NCI-H187 (cell line): ENCODE measurements around the gene UCP1.
A peak's percentile ranks its signal among the peaks of the same experiment; 100 is the strongest.

ENCODE experiments used
- DNase-seq, 2 experiments: peaks; one replicate each; lab custom pipeline; 2025; lab: John Stamatoyannopoulos, UW

Gene UCP1

GRCh38 chr4:140568507-140569306 lies at the start of gene UCP1:
UCP1 (minus strand) TSS chr4:140568961; CDS start chr4:140568729, 232 bp downstream.
- DNase-seq, result no peak

- no peak for DNase-seq
These were observed 48.9 kb upstream of the UCP1 start for GRCh38 chr4:140617499-140618248.

- no peak for DNase-seq
These were observed 46.7 kb upstream of the UCP1 start for GRCh38 chr4:140615451-140615850.

GRCh38 chr4:140612357-140612756 lies 43.6 kb upstream of the UCP1 start:
- DNase-seq, result no peak

GRCh38 chr4:140611854-140612253 lies 43.1 kb upstream of the UCP1 start:
- no peak for DNase-seq

- peak; percentile 53 to 74 for DNase-seq
These were observed 41.0 kb upstream of the UCP1 start for GRCh38 chr4:140609548-140610425.

GRCh38 chr4:140607852-140608251 lies 39.1 kb upstream of the UCP1 start:
- no peak for DNase-seq

GRCh38 chr4:140604544-140604943 lies 35.8 kb upstream of the UCP1 start:
- DNase-seq, result no peak

GRCh38 chr4:140603286-140603685 lies 34.5 kb upstream of the UCP1 start:
- no peak for DNase-seq

GRCh38 chr4:140602714-140603113 lies 34.0 kb upstream of the UCP1 start:
- DNase-seq, result no peak

GRCh38 chr4:140600408-140600807 lies 31.6 kb upstream of the UCP1 start:
- DNase-seq, result no peak

- peak; percentile 1 to 25 for DNase-seq
These were observed 26.3 kb upstream of the UCP1 start for GRCh38 chr4:140595065-140595464.

GRCh38 chr4:140584439-140584838 lies 15.7 kb upstream of the UCP1 start:
- DNase-seq, result no peak

GRCh38 chr4:140581078-140581477 lies 12.3 kb upstream of the UCP1 start:
- no peak for DNase-seq

- DNase-seq, result no peak
These were observed 10.5 kb upstream of the UCP1 start for GRCh38 chr4:140579278-140579677.

- DNase-seq, result no peak
These were observed 6.7 kb upstream of the UCP1 start for GRCh38 chr4:140575489-140575888.

GRCh38 chr4:140571620-140572019 lies 2.9 kb upstream of the UCP1 start:
- DNase-seq, result no peak

GRCh38 chr4:140569307-140569638 lies 512 bp upstream of the UCP1 start:
- no peak for DNase-seq

- DNase-seq, result no peak
These were observed 9.1 kb downstream of the UCP1 start for GRCh38 chr4:140559696-140560095.

GRCh38 chr4:140557831-140558435 lies 10.8 kb downstream of the UCP1 start:
- DNase-seq, result no peak

GRCh38 chr4:140556372-140557085 lies 12.2 kb downstream of the UCP1 start:
- no peak for DNase-seq
